SHP77 treated with DMSO at 0.1 percent for 48 hours (cell line): Measurements from ENCODE around the gene ATP11A.

Source experiments
- DNase-seq: peaks from one replicate; lab custom pipeline; 2025; lab: John Stamatoyannopoulos, UW

Gene ATP11A

GRCh38 chr13:112907871-112908331 is 218.1 kb downstream of the ATP11A start:
- DNase-seq = no peak

GRCh38 chr13:112908342-112908741 is 218.5 kb downstream of the ATP11A start:
- DNase-seq = no peak

GRCh38 chr13:112910016-112910415 is 220.2 kb downstream of the ATP11A start:
- DNase-seq = no peak

GRCh38 chr13:112910616-112911280 is 220.9 kb downstream of the ATP11A start:
- no peak for DNase-seq

GRCh38 chr13:112911285-112911701 is 221.5 kb downstream of the ATP11A start:
- DNase-seq = no peak

- no peak for DNase-seq
Observed at GRCh38 chr13:112911883-112912282, 222.0 kb downstream of the ATP11A start.

GRCh38 chr13:112912726-112913440 is 223.0 kb downstream of the ATP11A start:
- no peak for DNase-seq

GRCh38 chr13:112916296-112916695 is 226.5 kb downstream of the ATP11A start:
- DNase-seq = no peak

- DNase-seq = no peak
Observed at GRCh38 chr13:112917056-112917664, 227.3 kb downstream of the ATP11A start.

GRCh38 chr13:112917737-112918136 is 227.9 kb downstream of the ATP11A start:
- DNase-seq = no peak

GRCh38 chr13:112918266-112918665 is 228.4 kb downstream of the ATP11A start:
- DNase-seq = no peak

- no peak for DNase-seq
Observed at GRCh38 chr13:112918746-112919145, 228.9 kb downstream of the ATP11A start.

- DNase-seq = no peak
Observed at GRCh38 chr13:112923962-112924361, 234.1 kb downstream of the ATP11A start.

GRCh38 chr13:112924365-112924764 is 234.5 kb downstream of the ATP11A start:
- no peak for DNase-seq

- no peak for DNase-seq
Observed at GRCh38 chr13:112926003-112926402, 236.2 kb downstream of the ATP11A start.

- DNase-seq = no peak
Observed at GRCh38 chr13:112926993-112927392, 237.2 kb downstream of the ATP11A start.

- DNase-seq = no peak
Observed at GRCh38 chr13:112928020-112928971, 238.5 kb downstream of the ATP11A start.

GRCh38 chr13:112928972-112929782 is 239.3 kb downstream of the ATP11A start:
- peak; percentile 68 for DNase-seq

GRCh38 chr13:112929783-112930055 is 239.9 kb downstream of the ATP11A start:
- DNase-seq = no peak

GRCh38 chr13:112930192-112930591 is 240.4 kb downstream of the ATP11A start:
- DNase-seq = no peak
